Activated CD4-positive, alpha-beta T cell treated with anti-CD3 and anti-CD28 coated beads, Interleukin-2, amount 50 U/mL, for 24 hours (primary cell): ENCODE data around the gene KANK3.
A peak's percentile ranks its signal among the peaks of the same experiment; 100 is the strongest.
"Not testable (repeated sequence)": the region's sequence is repeated elsewhere in the genome, so short reads cannot be mapped to it uniquely, and the experiment has no call there.

Source experiments
- DNase-seq, 2 donors: peaks; one replicate each; pipeline ENCODE4 v3.0.0-alpha.2; 2020; ENCODE audit warnings: low read depth in 1 of 2, low spot score in 1 of 2

The KANK3 gene

DNA sequence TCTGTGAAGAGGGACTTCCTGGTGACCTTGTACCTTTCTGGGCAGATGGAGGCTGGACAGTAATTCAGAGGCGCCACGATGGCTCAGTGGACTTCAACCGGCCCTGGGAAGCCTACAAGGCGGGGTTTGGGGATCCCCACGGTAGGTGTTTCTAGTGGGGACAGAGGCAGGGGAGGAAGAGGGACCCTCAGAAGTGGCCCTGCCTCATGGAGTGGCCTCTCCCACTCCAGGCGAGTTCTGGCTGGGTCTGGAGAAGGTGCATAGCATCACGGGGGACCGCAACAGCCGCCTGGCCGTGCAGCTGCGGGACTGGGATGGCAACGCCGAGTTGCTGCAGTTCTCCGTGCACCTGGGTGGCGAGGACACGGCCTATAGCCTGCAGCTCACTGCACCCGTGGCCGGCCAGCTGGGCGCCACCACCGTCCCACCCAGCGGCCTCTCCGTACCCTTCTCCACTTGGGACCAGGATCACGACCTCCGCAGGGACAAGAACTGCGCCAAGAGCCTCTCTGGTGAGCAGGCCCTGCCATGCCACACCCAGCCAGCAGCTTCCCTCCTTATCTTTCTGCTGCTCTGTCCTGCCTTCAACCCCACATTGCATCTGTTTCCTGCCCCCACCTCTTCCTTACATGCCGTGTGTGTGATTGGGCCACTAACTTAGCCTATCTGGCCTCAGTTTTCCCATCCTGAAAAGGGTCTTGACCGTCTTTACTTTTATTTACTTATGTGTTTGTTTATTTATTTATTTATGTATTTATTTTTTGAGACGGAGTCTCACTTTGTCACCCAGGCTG, 28.1 kb upstream of the KANK3 start:
- DNase-seq, result no peak

GRCh38 chr19:8370176-8371010, 27.3 kb upstream of the KANK3 start:
- DNase-seq, result no peak

DNA sequence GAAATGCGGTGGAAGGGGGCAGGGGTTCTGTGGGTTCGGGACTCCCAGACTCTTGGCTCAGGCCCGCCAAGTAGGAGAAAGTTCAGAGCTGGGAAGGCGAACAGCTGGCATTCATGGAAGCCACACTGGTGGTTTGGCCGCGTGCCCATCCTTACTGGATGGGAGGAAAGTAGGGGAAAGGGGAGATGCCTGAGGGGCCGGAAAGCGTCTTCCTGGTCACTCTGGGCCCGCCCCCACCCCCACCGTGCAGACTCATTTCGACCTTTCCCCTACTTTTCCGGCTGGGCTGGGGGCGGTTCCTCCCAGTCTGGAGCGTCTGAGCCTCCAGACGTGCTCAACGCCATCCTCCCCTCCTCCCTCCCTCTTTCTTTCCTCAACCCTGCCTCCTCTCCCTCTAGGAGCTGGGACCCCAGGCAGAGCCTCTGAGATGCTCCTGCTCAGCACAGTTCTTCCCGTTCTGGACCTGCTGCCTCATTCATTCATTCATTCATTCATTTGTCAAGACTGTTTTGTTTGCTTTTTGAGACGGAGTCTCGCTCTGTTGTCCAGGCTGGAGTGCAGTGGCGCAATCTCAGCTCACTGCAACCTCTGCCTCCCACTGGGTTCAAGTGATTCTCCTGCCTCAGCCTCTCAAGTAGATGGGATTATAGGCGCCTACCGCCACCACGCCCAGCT, 24.4 kb upstream of the KANK3 start:
- no peak for DNase-seq

DNA sequence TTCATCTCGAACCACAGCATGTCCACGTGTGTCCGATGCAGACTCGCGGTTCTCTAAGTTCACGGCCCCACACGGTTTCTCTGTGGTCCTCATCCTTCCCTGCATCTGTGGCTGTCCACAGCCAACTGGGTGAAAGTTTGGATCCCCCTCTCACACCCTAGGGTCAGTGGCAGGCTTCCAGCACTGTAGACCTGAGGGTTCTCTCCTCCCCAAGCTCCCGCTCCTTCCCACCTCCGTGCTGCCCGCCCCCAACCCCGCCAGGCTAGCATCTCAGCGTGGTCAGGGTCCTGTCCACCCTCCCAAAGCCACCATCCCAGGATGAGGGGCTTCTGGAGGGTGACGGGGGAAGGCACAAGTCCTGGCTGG, 23.9 kb upstream of the KANK3 start:
- DNase-seq, result no peak

GRCh38 chr19:8366121-8366581, 23.1 kb upstream of the KANK3 start:
- no peak for DNase-seq

GRCh38 chr19:8363803-8364771, 21.0 kb upstream of the KANK3 start, which contains the start of gene ANGPTL4:
TSS of gene ANGPTL4 (plus strand) at chr19:8364155. CDS start at chr19:8364322, 167 bp downstream.
- peak; percentile 19 to 32 for DNase-seq

DNA sequence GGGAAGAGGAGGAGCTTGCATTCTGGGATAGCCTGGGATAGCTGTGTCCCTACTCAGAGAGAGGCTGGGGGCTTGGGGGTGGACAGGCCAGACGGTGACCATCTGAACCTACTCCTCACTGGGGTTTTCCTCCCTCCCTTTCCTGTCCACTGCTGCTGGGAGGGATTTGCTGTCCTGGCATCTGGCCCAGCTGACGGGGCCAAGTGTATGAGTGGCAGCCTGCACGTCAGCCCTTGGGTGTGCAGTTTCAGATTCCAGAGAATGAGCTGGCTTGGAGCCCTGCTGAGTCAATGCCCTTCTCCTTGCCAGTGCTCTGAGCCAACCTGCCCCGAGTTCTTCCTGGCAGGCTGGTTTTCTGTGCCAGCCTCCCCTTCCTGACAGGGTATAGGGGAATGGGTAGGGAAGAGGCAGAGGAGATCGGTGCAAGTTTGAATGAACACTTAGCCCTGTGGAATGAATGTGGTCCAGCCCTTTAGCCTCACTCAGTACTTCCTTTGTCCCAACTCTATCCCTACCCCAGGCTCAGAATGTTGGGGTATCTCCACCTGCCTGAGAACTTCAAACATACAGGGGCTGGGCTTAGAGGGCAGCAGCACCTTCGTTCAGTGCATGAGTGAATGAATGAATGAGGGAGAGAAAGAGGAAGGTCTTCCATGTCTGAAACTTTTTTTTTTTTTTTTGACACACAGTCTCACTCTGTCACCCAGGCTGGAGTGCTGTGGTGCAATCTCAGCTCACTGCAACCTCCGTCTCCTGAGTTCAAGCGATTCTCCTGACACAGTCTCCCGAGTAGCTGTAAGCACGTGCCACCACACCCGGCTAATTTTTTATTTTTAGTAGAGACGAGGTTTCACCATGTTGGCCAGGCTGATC, 19.1 kb upstream of the KANK3 start:
- no peak for DNase-seq

GRCh38 chr19:8360196-8360595, 17.1 kb upstream of the KANK3 start:
- DNase-seq, result no peak

- no peak for DNase-seq
Measured at GRCh38 chr19:8358948-8359347, 15.9 kb upstream of the KANK3 start.

GRCh38 chr19:8357007-8357521, 14.0 kb upstream of the KANK3 start:
- DNase-seq, result no peak

- no peak for DNase-seq
Measured at GRCh38 chr19:8355631-8356402, 12.8 kb upstream of the KANK3 start.

GRCh38 chr19:8352845-8353244, 9.8 kb upstream of the KANK3 start:
- not testable (repeated sequence) for DNase-seq

DNA sequence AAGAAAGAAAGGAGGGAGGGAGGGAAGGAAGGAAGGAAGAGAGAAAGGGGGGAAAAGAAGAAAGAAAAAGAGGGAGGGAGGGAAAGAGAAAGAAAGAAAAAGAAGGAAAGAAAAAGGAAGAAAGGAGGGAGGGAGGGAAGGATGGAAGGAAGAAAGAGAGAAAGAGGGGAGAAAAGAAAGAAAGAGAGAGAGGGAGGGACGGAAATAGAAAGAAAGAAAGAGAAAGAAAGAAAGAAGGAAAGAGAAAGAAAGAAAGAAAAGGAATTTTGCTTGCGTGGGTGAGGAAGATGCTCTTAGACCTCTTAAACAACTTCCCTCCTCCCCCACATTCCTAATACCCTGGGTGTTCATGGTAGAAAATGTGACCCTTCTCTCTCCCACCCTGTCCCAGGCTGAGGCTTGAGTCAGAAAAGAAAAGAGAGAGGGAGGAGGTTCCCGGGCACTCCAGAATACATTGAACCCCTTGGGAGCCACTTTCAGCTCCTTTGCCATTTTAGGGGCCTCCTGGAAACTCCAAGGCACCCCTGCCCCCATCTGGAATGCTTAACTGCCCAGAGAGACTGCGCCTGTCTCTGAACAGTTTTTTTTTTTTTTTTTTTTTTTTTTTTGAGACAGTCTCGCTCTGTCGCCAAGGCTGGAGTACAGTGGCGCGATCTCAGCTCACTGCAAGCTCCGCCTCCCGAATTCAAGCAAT, 9.2 kb upstream of the KANK3 start:
- DNase-seq, result no peak

- not testable (repeated sequence) for DNase-seq
Measured at GRCh38 chr19:8349629-8350372, 6.7 kb upstream of the KANK3 start.

GRCh38 chr19:8343483-8343844, 402 bp upstream of the KANK3 start:
- DNase-seq, result no peak

DNA sequence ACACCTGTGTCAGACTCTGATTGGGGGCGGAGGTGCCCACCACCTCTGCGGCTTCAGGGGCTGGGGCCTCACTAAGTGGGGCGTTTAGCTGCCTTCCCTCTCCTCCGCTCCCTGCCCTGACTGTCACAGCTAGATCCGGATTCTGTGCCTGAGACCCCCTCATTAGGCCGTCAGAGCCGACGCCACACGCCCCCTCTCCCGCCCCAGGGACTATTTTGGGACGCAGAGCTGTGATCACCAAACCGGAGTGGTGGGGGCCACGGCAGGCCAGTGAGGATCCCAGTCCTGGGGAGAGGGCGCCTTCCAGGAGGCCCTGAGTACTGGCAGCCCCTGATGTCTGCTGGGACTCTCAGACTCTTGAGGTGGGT, 762 bp downstream of the KANK3 start:
- DNase-seq, result no peak

- DNase-seq, result not testable (repeated sequence)
Measured at GRCh38 chr19:8341504-8341903, 1.6 kb downstream of the KANK3 start.
